Inferior parietal cortex (tissue), 1 donor: ENCODE measurements around the gene TCF12.
"Not testable (repeated sequence)": the region's sequence is repeated elsewhere in the genome, so short reads cannot be mapped to it uniquely, and the experiment has no call there.

Experiments
- DNase-seq: peaks from one replicate; pipeline ENCODE4 v3.0.0-alpha.2; 2016; ENCODE audit errors: extremely low spot score

TCF12 gene

GRCh38 chr15:56916825-56917477, 1.5 kb upstream of the TCF12 start:
- no peak for DNase-seq

DNA sequence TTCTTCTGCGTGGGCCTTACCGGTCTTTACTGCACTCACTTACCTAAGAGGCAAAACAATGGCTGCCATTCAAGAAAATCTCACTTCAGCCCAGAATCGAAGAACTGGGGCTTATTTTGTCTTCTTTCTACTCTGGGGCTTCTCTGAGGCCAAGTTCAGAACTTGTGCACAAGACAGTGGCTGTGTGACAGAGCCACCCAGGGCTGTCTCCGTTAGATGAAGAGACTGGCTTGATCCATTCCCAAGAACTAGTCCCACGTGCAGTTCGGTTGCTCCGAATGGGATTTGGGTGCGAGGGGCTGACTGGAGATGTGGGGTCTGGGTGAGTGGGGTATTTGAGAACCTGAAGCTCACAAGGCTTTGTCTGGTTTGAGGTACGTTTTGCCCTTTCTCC, 795 bp upstream of the TCF12 start:
- DNase-seq: peak; percentile 59

- no peak for DNase-seq
Observed at GRCh38 chr15:56919031-56919608, 676 bp downstream of the TCF12 start.

- DNase-seq: no peak
Observed at GRCh38 chr15:56919609-56920366, 1.3 kb downstream of the TCF12 start.

- DNase-seq: no peak
Observed at GRCh38 chr15:56920367-56920627, 1.9 kb downstream of the TCF12 start.

DNA sequence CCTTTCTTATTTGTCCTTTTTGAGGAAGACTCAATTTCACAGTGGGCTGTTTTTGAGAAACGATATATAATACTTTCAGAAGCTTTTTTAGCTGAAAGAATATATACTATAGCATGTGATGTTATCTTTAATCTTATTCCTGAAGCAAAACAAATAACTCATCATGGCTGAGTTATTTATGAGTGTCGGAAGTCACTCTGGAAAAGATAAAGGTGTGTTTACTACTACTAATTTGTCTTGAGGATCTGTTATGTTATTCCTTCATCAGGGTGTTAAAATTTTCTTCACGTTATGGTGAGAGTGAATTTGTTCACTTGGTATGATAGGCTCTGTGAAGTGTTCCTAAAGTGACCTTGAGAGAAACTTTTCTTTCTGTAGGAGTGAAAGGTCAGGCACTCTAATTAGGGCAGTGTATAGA, 4.7 kb downstream of the TCF12 start:
- no peak for DNase-seq

GRCh38 chr15:56927816-56928215, 9.4 kb downstream of the TCF12 start:
- no peak for DNase-seq

DNA sequence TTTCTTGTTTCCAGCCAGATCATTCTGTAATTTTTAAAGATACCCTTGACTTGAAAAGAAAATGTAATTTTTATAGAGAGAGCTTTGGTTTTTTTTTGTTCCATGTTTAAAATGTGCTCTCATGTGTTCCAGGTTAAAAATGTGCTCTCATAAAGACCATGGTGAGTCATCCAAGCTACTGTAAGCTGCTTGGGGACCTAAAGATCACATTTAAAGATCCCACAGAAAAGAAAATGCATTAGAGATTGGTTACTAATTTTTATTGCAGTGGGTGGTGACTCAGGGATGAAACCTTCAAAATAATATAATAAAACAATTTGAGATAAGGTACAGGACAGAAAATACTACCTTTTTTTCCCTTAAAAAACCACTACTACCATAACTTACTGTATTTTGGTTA, 11.0 kb downstream of the TCF12 start:
- no peak for DNase-seq

- DNase-seq: no peak
Observed at GRCh38 chr15:56929933-56930332, 11.5 kb downstream of the TCF12 start.

DNA sequence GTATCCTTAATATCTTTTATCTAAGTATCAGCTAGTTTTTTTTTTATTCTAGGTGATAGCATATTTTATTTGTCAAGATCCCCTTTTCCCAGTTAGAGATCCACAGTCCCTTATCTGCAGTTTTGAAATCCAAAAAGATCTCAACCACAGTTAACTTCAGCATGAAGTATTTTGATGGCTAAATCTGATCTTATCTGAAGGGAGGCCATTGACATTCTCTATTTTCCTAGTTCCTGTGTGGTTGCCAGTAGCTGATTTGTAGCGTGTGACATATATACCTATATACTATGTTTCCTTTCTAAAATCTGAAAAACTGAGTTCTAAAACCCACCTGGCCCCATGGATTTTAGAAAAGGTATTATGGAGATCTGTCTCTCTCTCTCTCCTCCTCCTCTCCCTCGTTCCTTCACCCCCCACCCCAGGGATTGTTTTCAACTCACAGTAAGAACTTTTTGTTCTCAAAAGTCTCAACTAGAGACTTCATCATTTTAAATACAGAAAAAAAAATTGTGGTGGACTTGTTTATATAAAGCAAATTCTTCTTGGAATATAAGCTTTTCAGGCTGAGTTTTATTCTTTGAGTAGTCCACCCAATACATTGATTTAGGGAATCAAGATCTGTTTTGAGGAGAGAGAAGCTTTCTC, 12.3 kb downstream of the TCF12 start:
- DNase-seq: no peak

DNA sequence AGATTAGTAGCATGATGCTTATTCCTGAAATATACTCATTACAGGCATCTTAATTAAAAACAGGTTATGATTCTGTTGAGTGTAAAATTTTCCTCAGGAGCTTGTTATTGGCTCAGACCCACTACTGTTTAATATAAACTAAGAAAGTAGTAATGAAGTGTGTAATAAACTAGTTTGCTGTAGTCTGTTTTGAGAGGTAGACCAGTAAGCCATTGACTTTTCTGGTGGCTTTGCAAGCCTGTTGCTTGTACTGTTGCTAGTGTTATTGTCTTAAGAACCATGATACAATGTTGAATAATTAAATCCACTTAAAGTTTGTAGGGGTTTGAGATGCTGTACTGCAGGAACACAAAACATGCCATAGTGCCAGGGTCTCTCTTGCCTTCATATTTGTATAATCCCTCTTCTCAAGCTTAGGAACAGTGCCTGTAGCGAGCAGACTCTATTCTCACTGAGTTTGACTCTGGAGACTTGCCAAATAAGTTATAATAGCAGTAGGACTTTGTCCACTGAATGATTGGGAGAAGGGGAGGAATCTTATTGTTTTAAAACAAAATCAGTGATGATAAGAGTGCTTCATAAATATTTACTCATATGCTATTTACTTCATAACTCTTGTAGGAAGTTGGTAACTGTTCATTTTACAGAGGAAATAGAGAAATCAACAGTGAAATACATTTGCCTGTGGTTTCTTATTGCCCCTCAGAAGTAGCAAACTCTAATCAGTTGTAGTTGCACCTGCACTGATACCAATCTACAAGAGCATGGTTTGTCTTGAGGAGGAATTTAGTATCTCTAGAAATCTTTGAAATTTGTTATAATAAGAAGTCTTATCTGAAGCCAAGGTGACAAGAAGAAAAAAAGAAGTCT, 13.4 kb downstream of the TCF12 start:
- DNase-seq: no peak

DNA sequence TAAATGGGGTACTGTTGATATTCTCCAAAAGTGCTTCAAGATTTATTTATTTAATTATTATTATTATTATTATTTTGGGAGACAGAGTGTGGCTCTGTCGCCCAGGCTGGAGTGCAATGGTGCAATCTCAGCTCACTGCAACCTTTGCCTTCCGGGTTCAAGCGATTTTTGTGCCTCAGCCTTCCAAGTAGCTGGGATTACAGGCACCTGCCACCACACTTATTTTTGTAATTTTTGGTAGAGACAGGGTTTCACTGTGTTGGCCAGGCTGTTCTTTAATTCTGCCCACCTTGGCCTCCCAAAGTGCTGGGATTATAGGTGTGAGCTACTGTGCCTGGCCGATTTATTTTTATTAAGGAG, 14.0 kb downstream of the TCF12 start:
- not testable (repeated sequence) for DNase-seq

DNA sequence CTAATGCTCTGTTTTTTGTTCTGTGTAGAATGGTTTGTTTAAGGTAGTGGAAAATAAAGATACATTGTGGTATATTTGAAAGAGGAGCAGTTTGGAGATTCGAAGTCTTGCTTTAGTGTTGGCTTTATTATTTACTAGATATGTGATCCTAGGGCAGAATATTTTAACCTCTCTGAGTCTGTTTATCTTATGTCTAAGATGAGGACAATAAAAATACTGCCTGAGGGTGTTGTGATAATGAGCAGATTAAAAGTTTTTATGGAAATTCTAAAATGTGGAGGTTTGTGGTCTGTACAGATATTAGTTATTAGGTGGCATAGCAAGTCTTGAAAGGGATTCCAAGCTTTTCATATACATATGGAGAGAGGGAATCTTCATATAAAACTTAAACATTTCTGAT, 15.0 kb downstream of the TCF12 start:
- no peak for DNase-seq

DNA sequence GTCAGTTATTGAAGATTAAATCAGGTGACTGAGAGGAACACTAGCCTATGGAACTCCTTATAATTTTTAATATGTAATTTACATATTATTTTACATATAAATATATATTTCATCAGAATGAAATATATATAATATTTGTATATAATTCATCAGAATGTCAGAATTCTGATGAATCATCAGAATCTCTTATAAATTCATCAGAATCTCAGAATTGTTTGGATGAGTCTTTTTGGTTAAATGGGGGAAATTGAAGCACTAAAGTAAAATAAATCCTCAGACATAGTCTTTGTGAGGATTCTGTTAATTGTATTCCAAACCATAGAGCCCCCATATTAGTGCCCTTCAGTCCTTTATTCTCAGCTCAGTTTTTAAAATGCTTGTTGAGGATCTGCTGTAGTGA, 15.4 kb downstream of the TCF12 start:
- no peak for DNase-seq

GRCh38 chr15:56934269-56934668, 15.8 kb downstream of the TCF12 start:
- no peak for DNase-seq

GRCh38 chr15:56936929-56937328, 18.5 kb downstream of the TCF12 start:
- no peak for DNase-seq

DNA sequence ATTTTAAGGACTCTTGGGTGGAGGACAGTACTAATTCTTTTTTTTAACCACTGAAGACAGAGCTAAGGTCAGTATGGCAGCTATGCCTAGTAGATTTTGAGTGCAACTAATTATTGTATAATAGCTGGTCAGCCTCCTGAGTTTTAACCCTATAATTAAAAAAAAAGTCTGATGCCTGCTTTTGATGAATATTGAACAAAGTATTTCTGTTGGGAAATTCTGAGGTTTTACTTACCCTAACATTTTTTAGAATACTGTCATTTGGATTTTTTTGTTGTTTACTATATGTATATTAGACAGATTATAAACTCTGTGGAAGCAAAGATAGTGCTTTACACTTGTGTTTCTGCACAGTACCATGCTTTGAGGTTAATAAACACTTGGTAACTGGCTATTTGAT, 20.8 kb downstream of the TCF12 start:
- DNase-seq: no peak

DNA sequence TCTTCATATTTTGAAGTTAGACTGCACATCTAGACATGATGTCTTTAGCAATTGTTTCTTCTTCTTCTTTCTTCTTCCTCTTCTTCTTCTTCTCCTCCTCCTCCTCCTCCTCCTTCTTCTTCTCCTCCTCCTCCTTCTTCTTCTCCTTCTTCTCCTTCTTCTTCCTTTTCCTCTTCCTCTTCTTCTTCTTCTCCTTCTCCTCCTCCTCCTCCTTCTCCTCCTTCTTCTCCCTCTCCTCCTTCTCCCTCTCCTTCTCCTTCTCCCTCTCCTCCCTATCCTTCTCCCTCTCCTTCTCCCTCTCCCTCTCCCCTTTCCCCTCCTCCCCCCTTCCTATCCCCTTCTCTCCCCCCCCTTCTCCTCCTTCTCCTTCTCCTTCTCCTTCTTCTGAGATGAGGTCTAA, 21.9 kb downstream of the TCF12 start:
- no peak for DNase-seq

GRCh38 chr15:56942118-56942517, 23.7 kb downstream of the TCF12 start:
- DNase-seq: no peak

- DNase-seq: no peak
Observed at GRCh38 chr15:56943403-56943802, 25.0 kb downstream of the TCF12 start.

DNA sequence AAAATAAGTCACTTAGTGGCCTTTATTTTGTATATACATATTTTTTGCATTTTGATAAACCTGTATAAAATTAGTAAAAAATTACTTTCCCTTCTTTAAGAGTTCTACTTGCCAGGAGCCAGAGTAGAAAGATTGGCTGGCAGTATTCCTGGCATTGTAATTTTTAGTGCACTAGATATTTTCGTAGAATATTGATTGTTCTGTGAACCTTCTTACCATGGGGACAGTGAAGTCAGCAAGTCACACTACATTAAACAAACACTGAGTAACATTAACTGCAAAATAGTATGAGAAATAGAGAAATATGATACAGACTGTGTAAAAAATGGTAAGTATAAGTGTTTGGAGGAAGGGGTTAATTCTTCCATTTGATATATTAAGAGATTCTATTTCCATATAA, 26.0 kb downstream of the TCF12 start:
- DNase-seq: no peak

GRCh38 chr15:56946150-56946549, 27.7 kb downstream of the TCF12 start:
- no peak for DNase-seq
